Esophagus squamous epithelium (tissue), 4 donors: ENCODE results near the gene SCN8A.

Experiments used
- CTCF ChIP-seq, 6 experiments: fragments of 450-650 bp in 4 of 6; fragments of 200-600 bp in 2 of 6; sonication (generic) in 2 of 6; IDR thresholded peaks; one replicate each; pipeline ENCODE4 v1.5.1; 2016 to 2019; ENCODE audit warnings: antibody characterized with exemption in 6 of 6, mild to moderate bottlenecking in 4 of 6, moderate library complexity in 4 of 6
- POLR2A ChIP-seq, 4 donors: fragments of 450-650 bp; IDR thresholded peaks; one replicate each; pipeline ENCODE4 v1.6.1; 2017; ENCODE audit warnings: antibody characterized with exemption in 4 of 4, mild to moderate bottlenecking in 4 of 4, moderate library complexity in 3 of 4

- TF ChIP-seq CTCF (IDR thresholded peaks at IDR 0.05) (no peak), POLR2A (IDR thresholded peaks at IDR 0.05) (no peak)
Measured at GRCh38 chr12:51676875-51677274, 85.8 kb downstream of the SCN8A start.
